Heart left ventricle (tissue), 13 donors: ENCODE data around the gene BICD2.

Experiments
- CTCF ChIP-seq, 12 donors: fragments of 200-600 bp; sonication (generic) in 4 of 12; IDR thresholded peaks; one replicate each; pipeline versions ENCODE4 v1.5.0 to v1.8.0; 2018 to 2022; ENCODE audit warnings: antibody characterized with exemption in 12 of 12, mild to moderate bottlenecking in 5 of 12
- POLR2A ChIP-seq, 2 donors: fragments of 450-650 bp; IDR thresholded peaks; one replicate each; pipeline ENCODE4 v1.6.1; 2017; ENCODE audit warnings: antibody characterized with exemption in 2 of 2, mild to moderate bottlenecking in 2 of 2, moderate library complexity in 2 of 2
- donor health status: ischemic (EF 13 %, LVEDD 7.1; RV severe dilation, severe dysfunction).
- donor health status: DM: no; HTN: yes; CAD: no.
- donor health status: DM: no; HTN: no; CAD: no.
- donor health status: ischemic (EF 25% LVEDD 6.9; RV normal size, moderate dysfunction).
- donor health status: ischemic (EF 25% LVEDD 5.7; RV mildly dilated, moderate dysfunction).
- donor health status: ischemic (EF 35%, LVEDD 5.7; RV mildly dilated, moderate dysfunction).
- donor health status: nonischemic (EF 11% LVEDD 7.7; RV severe dilation, severe dysfunction).
- donor health status: DM: yes; HTN: yes; CAD: no.
- donor health status: PGD.
- donor health status: ischemic (EF 29% LVEDD 5.4; RV normal size, mild dysfunction).
- donor health status: nonischemic (EF 23%, LVEDD 6.1; RV moderate dilation, normal function).

- TF ChIP-seq POLR2A (IDR thresholded peaks at IDR 0.05) (no peak), CTCF (IDR thresholded peaks at IDR 0.05) (no peak)
Observed at GRCh38 chr9:92669527-92669889, 95.1 kb downstream of the BICD2 start.
